Stimulated activated CD8-positive, alpha-beta memory T cell treated with anti-CD3 and anti-CD28 coated beads, Interleukin-7, amount 100 ng/mL, for 4 hours (primary cell): ENCODE data around the gene VPS9D1.

ENCODE experiments used
- DNase-seq, 2 donors: peaks; one replicate each; pipeline ENCODE4 v3.0.0-alpha.2; 2020; ENCODE audit warnings: low read depth in 2 of 2

Gene VPS9D1

GRCh38 chr16:89732142-89732917, 11.6 kb upstream of the VPS9D1 start:
- no peak for DNase-seq

- no peak for DNase-seq
Measured at GRCh38 chr16:89730610-89731234, 10.0 kb upstream of the VPS9D1 start.

GRCh38 chr16:89729863-89730593, 9.3 kb upstream of the VPS9D1 start:
- no peak for DNase-seq

- DNase-seq = no peak
Measured at GRCh38 chr16:89729293-89729692, 8.6 kb upstream of the VPS9D1 start.

GRCh38 chr16:89727406-89728120, 6.9 kb upstream of the VPS9D1 start:
- DNase-seq = no peak

- DNase-seq = peak in 1 of 2 donors; percentile 67
Measured at GRCh38 chr16:89723279-89724250, 2.9 kb upstream of the VPS9D1 start.

- DNase-seq = peak in 1 of 2 donors; percentile 55
Measured at GRCh38 chr16:89722392-89723278, 1.9 kb upstream of the VPS9D1 start.

GRCh38 chr16:89721546-89722391, 1.1 kb upstream of the VPS9D1 start:
- DNase-seq = peak; percentile 84 to 89

- no peak for DNase-seq
Measured at GRCh38 chr16:89720551-89720812, 216 bp downstream of the VPS9D1 start.

- no peak for DNase-seq
Measured at GRCh38 chr16:89717688-89718505, 2.8 kb downstream of the VPS9D1 start.

GRCh38 chr16:89716916-89717687, 3.6 kb downstream of the VPS9D1 start:
- DNase-seq = no peak

GRCh38 chr16:89716493-89716892, 4.2 kb downstream of the VPS9D1 start:
- DNase-seq = no peak

GRCh38 chr16:89712274-89712781, 8.4 kb downstream of the VPS9D1 start:
- DNase-seq = no peak

- peak; percentile 53 to 66 for DNase-seq
Measured at GRCh38 chr16:89711601-89712273, 9.0 kb downstream of the VPS9D1 start.

- no peak for DNase-seq
Measured at GRCh38 chr16:89710709-89711564, 9.8 kb downstream of the VPS9D1 start.
